Measurements from ENCODE around the gene PPFIBP1.
A peak's percentile ranks its signal among the peaks of the same experiment; 100 is the strongest.

Gene PPFIBP1

GRCh38 chr12:27555361-27555760, 31.4 kb downstream of the PPFIBP1 start:
- peaks cover 18% of the 10 kb centered on the region for H3K36me3 Mint-ChIP-seq (ENCODE audit: low read depth)
- no peak overlapping the region for H3K4me3 Mint-ChIP-seq

DNA sequence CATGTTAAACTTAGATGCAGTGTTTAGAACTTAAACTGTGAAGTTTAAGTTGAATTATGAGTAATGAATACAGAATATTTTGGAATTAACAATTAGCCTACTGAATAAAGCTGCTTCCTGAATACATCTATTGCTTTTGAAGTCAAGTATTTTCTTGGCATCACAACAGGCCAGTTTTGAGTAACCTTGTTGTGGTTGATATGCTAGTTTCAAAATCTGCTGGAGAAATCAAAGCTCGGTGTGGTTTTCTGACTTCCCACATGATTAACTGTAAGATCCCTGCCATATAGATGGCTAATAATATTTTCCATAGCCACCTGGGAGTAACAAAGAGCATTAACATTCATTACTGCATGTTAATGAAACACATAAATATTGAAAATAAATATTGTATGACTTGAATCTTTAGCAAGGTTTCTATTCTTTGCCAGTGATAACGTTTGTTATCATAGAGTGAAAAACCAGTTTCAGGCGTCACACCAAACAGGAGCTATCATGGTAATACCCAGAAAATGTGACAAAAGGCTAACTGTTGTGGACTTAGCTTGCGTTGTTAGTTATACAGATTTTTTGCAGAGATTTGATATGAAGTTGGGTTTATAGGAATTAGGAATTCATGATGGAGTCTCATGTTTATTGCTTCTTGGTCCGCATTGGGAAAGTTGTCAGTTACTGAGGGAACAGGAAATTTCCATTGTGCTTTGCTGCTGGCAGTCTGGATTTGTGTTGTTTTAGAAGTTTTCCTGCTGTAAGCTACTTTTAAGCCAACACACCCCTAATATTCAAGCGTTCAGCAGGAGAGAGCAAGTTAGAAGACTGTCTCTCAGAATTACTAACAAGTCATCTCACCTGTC, 32.1 kb downstream of the PPFIBP1 start:
- peaks cover 59% of the 10 kb centered on the region for H3K4me1 Mint-ChIP-seq
- H3K27me3 Mint-ChIP-seq (ENCODE audit: low read depth, poor library complexity), result peaks cover 2% of the 10 kb centered on the region
- peaks cover 18% of the 10 kb centered on the region for H3K36me3 Mint-ChIP-seq (ENCODE audit: low read depth)
- H3K4me3 Mint-ChIP-seq, result no peak overlapping the region
- DNase-seq, result no peak
- H3K9me3 Mint-ChIP-seq, result no peaks in the 10 kb centered on the region
- TF ChIP-seq, protein P1, sequence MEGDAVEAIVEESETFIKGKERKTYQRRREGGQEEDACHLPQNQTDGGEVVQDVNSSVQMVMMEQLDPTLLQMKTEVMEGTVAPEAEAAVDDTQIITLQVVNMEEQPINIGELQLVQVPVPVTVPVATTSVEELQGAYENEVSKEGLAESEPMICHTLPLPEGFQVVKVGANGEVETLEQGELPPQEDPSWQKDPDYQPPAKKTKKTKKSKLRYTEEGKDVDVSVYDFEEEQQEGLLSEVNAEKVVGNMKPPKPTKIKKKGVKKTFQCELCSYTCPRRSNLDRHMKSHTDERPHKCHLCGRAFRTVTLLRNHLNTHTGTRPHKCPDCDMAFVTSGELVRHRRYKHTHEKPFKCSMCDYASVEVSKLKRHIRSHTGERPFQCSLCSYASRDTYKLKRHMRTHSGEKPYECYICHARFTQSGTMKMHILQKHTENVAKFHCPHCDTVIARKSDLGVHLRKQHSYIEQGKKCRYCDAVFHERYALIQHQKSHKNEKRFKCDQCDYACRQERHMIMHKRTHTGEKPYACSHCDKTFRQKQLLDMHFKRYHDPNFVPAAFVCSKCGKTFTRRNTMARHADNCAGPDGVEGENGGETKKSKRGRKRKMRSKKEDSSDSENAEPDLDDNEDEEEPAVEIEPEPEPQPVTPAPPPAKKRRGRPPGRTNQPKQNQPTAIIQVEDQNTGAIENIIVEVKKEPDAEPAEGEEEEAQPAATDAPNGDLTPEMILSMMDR (IDR thresholded peaks at IDR 0.05), result no peak
- peak overlapping the region; percentile 24 for H3K27ac Mint-ChIP-seq

More at GRCh38 chr12:27555361-27555760, 31.4 kb downstream of the PPFIBP1 start:
- Mint-ChIP-seq H3K27ac (peak overlapping the region; percentile 32), H3K27me3 (ENCODE audit: low read depth, poor library complexity) (peaks cover 2% of the 10 kb centered on the region), H3K4me1 (peaks cover 55% of the 10 kb centered on the region), H3K9me3 (no peaks in the 10 kb centered on the region)
- DNase-seq, result no peak
- TF ChIP-seq, protein P1 (IDR thresholded peaks at IDR 0.05), result no peak

GRCh38 chr12:27560126-27560525, 36.1 kb downstream of the PPFIBP1 start:
- TF ChIP-seq, protein P1 (IDR thresholded peaks at IDR 0.05), result no peak
- Mint-ChIP-seq H3K27me3 (ENCODE audit: low read depth, poor library complexity) (peaks cover 2% of the 10 kb centered on the region), H3K4me1 (peaks cover 46% of the 10 kb centered on the region), H3K27ac (no peak overlapping the region), H3K4me3 (no peak overlapping the region), H3K9me3 (peaks cover 6% of the 10 kb centered on the region), H3K36me3 (ENCODE audit: low read depth) (peaks cover 9% of the 10 kb centered on the region)
- DNase-seq, result no peak

DNA sequence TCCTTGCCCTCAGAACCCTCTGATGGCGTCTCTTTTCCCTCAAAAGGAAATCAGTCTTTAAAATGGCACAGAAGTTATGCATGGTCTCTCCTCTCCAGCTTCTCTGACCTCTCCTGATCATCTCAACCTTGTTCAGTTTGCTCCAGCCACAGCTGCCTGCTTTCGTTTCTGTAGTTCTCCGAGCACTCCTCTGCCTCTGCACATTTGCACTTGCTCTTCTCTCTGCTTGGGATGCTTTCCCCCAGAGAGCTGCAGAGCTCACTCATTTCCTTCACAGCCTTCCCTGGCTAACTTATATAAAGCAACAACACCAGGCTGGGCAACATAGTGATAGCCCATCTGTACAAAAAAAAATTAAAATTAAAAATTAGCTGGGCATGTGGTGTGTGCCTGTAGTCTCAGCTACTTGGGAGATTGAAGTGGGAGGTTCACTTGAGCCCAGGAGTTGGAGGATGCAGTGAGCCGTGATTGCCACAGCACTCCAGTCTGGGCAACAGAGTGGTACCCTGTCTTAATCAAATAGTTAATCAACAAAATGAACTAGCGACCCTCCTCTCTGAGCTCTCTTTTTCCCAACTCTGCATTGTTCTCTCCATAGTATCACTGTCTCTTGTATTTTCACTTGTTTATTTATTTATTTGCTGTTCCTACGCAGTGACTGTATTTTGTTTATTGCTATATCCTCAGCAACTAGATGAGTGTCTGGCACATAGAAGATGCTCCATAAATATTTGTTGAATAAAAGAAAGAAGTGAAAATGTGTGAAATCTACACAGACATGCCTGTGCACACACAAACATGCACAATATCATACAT, 37.7 kb downstream of the PPFIBP1 start:
- Mint-ChIP-seq H3K9me3 (peaks cover 6% of the 10 kb centered on the region), H3K4me3 (no peak overlapping the region), H3K4me1 (peaks cover 38% of the 10 kb centered on the region), H3K27ac (peak overlapping the region; percentile 52), H3K27me3 (ENCODE audit: low read depth, poor library complexity) (peaks cover 2% of the 10 kb centered on the region), H3K36me3 (ENCODE audit: low read depth) (peaks cover 9% of the 10 kb centered on the region)
- no peak for DNase-seq
- TF ChIP-seq, protein P1 (IDR thresholded peaks at IDR 0.05), result no peak

DNA sequence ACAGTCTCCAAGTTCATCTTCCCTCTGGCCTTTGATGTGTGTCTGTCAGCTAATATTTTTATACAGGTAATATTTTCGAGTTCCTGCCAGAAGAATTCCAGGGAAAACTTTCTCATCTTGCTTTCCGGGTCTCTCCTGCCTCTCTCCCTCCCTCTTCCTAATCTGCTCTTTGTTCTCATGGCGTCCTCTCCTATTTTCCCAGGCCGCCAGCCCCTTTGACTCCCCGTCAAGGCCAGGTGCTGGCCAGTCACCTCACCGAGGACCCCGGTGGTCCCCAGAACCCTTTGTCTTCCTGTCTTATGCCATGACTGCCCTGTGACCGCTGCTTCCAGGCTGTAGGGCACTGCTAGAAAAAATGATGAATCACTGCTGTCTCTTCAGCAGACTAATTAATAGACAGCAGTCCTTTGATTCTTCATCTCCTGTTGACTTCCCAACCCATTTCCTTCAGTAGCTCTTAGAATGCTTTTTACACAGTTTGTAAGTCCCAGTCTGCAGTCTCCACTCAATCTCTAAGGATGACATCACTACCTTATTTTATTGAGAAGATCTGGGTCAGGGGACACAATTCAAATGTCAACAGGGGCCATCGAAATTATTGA, 40.7 kb downstream of the PPFIBP1 start:
- Mint-ChIP-seq H3K27ac (peak overlapping the region; percentile 78), H3K4me3 (no peak overlapping the region), H3K27me3 (ENCODE audit: low read depth, poor library complexity) (no peaks in the 10 kb centered on the region), H3K36me3 (ENCODE audit: low read depth) (peaks cover 9% of the 10 kb centered on the region), H3K9me3 (peaks cover 6% of the 10 kb centered on the region), H3K4me1 (peaks cover 38% of the 10 kb centered on the region)
- TF ChIP-seq, protein P1 (IDR thresholded peaks at IDR 0.05), result no peak
- DNase-seq, result no peak
